ENCODE results near the gene ROMO1. TPM values are rescaled to one million over a fixed set of nuclear protein-coding genes. Genes with fewer than 3 reads are reported as not detected.

The ROMO1 gene
- total and polyA plus RNA-seq, 2 experiments from 2014 or later: 152 to 881 TPM

GRCh38 chr20:35724321-35725230 lies 25.4 kb downstream of the ROMO1 start (continued):
- TF ChIP-seq, protein P1, sequence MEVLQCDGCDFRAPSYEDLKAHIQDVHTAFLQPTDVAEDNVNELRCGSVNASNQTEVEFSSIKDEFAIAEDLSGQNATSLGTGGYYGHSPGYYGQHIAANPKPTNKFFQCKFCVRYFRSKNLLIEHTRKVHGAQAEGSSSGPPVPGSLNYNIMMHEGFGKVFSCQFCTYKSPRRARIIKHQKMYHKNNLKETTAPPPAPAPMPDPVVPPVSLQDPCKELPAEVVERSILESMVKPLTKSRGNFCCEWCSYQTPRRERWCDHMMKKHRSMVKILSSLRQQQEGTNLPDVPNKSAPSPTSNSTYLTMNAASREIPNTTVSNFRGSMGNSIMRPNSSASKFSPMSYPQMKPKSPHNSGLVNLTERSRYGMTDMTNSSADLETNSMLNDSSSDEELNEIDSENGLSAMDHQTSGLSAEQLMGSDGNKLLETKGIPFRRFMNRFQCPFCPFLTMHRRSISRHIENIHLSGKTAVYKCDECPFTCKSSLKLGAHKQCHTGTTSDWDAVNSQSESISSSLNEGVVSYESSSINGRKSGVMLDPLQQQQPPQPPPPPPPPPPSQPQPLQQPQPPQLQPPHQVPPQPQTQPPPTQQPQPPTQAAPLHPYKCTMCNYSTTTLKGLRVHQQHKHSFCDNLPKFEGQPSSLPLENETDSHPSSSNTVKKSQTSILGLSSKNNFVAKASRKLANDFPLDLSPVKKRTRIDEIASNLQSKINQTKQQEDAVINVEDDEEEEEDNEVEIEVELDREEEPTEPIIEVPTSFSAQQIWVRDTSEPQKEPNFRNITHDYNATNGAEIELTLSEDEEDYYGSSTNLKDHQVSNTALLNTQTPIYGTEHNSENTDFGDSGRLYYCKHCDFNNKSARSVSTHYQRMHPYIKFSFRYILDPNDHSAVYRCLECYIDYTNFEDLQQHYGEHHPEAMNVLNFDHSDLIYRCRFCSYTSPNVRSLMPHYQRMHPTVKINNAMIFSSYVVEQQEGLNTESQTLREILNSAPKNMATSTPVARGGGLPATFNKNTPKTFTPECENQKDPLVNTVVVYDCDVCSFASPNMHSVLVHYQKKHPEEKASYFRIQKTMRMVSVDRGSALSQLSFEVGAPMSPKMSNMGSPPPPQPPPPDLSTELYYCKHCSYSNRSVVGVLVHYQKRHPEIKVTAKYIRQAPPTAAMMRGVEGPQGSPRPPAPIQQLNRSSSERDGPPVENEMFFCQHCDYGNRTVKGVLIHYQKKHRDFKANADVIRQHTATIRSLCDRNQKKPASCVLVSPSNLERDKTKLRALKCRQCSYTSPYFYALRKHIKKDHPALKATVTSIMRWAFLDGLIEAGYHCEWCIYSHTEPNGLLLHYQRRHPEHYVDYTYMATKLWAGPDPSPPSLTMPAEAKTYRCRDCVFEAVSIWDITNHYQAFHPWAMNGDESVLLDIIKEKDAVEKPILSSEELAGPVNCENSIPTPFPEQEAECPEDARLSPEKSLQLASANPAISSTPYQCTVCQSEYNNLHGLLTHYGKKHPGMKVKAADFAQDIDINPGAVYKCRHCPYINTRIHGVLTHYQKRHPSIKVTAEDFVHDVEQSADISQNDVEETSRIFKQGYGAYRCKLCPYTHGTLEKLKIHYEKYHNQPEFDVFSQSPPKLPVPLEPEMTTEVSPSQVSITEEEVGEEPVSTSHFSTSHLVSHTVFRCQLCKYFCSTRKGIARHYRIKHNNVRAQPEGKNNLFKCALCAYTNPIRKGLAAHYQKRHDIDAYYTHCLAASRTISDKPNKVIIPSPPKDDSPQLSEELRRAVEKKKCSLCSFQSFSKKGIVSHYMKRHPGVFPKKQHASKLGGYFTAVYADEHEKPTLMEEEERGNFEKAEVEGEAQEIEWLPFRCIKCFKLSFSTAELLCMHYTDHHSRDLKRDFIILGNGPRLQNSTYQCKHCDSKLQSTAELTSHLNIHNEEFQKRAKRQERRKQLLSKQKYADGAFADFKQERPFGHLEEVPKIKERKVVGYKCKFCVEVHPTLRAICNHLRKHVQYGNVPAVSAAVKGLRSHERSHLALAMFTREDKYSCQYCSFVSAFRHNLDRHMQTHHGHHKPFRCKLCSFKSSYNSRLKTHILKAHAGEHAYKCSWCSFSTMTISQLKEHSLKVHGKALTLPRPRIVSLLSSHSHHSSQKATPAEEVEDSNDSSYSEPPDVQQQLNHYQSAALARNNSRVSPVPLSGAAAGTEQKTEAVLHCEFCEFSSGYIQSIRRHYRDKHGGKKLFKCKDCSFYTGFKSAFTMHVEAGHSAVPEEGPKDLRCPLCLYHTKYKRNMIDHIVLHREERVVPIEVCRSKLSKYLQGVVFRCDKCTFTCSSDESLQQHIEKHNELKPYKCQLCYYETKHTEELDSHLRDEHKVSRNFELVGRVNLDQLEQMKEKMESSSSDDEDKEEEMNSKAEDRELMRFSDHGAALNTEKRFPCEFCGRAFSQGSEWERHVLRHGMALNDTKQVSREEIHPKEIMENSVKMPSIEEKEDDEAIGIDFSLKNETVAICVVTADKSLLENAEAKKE (CRISPR knock-in tag; IDR thresholded peaks at IDR 0.05): no peak
- no peak for TF ChIP-seq ZNF114 (CRISPR knock-in tag; IDR thresholded peaks at IDR 0.05)

GRCh38 chr20:35726842-35727711 lies 27.9 kb downstream of the ROMO1 start:
- Mint-ChIP-seq H3K4me1 (no peaks in the 10 kb centered on the region), H3K27ac (peak overlapping the region; percentile 75; the same call in 1 of the 2 replicates), H3K9me3 (no peaks in the 10 kb centered on the region; the same call in 2 of the 3 replicates), H3K36me3 (ENCODE audit: low read depth) (peaks cover 98% of the 10 kb centered on the region), H3K27me3 (ENCODE audit: insufficient read depth, low read depth, poor library complexity) (peaks cover 12% of the 10 kb centered on the region), H3K4me3 (no peak overlapping the region)
- Histone ChIP-seq H3K27me3 (ENCODE audit: insufficient read depth) (no peaks in the 10 kb centered on the region), H3F3A (replicated peaks; ENCODE audit: low read depth) (peaks cover 19% of the 10 kb centered on the region), H3K36me3 (ENCODE audit: insufficient read depth) (peaks cover 99% of the 10 kb centered on the region), H3K4me3 (no peak overlapping the region), H3K4me2 (no peak overlapping the region), H2AFZ (no peak overlapping the region), H3K4me1 (ENCODE audit: insufficient read depth) (no peaks in the 10 kb centered on the region), H4K20me1 (replicated peaks; ENCODE audit: insufficient read depth) (peaks cover 64% of the 10 kb centered on the region), H3K9me2 (ENCODE audit: insufficient read depth) (no peaks in the 10 kb centered on the region), H3K79me2 (replicated peaks; ENCODE audit: insufficient read depth) (peaks cover 99% of the 10 kb centered on the region), H3K27ac (ENCODE audit: low read depth) (no peak overlapping the region)
- no peak for ATAC-seq
- TF ChIP-seq STAT1 (IDR thresholded peaks at IDR 0.05; ENCODE audit: unreplicated experiment) (no peak), EZH2 (IDR thresholded peaks at IDR 0.05; ENCODE audit: low read depth, unreplicated experiment) (no peak), CREB1 (CRISPR knock-in tag; IDR thresholded peaks at IDR 0.05; ENCODE audit: low read depth) (no peak), POLR2AphosphoS5 (IDR thresholded peaks at IDR 0.05; ENCODE audit: low read depth) (no peak)
- TF ChIP-seq, protein P2, sequence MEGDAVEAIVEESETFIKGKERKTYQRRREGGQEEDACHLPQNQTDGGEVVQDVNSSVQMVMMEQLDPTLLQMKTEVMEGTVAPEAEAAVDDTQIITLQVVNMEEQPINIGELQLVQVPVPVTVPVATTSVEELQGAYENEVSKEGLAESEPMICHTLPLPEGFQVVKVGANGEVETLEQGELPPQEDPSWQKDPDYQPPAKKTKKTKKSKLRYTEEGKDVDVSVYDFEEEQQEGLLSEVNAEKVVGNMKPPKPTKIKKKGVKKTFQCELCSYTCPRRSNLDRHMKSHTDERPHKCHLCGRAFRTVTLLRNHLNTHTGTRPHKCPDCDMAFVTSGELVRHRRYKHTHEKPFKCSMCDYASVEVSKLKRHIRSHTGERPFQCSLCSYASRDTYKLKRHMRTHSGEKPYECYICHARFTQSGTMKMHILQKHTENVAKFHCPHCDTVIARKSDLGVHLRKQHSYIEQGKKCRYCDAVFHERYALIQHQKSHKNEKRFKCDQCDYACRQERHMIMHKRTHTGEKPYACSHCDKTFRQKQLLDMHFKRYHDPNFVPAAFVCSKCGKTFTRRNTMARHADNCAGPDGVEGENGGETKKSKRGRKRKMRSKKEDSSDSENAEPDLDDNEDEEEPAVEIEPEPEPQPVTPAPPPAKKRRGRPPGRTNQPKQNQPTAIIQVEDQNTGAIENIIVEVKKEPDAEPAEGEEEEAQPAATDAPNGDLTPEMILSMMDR (conservative IDR thresholded peaks at IDR 0.05; ENCODE audit: low read depth in 2 of 2): no peak
- TF ChIP-seq, protein P3, sequence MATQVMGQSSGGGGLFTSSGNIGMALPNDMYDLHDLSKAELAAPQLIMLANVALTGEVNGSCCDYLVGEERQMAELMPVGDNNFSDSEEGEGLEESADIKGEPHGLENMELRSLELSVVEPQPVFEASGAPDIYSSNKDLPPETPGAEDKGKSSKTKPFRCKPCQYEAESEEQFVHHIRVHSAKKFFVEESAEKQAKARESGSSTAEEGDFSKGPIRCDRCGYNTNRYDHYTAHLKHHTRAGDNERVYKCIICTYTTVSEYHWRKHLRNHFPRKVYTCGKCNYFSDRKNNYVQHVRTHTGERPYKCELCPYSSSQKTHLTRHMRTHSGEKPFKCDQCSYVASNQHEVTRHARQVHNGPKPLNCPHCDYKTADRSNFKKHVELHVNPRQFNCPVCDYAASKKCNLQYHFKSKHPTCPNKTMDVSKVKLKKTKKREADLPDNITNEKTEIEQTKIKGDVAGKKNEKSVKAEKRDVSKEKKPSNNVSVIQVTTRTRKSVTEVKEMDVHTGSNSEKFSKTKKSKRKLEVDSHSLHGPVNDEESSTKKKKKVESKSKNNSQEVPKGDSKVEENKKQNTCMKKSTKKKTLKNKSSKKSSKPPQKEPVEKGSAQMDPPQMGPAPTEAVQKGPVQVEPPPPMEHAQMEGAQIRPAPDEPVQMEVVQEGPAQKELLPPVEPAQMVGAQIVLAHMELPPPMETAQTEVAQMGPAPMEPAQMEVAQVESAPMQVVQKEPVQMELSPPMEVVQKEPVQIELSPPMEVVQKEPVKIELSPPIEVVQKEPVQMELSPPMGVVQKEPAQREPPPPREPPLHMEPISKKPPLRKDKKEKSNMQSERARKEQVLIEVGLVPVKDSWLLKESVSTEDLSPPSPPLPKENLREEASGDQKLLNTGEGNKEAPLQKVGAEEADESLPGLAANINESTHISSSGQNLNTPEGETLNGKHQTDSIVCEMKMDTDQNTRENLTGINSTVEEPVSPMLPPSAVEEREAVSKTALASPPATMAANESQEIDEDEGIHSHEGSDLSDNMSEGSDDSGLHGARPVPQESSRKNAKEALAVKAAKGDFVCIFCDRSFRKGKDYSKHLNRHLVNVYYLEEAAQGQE (IDR thresholded peaks at IDR 0.05; ENCODE audit: unreplicated experiment): no peak
- no peak for DNase-seq (ENCODE audit: low spot score)

Data from GM23338 (cell line).